Esophagus squamous epithelium (tissue), 4 donors: Measurements from ENCODE around the gene ICA1.

Source experiments
- CTCF ChIP-seq, 6 experiments: fragments of 450-650 bp in 4 of 6; fragments of 200-600 bp in 2 of 6; sonication (generic) in 2 of 6; IDR thresholded peaks; one replicate each; pipeline ENCODE4 v1.5.1; 2016 to 2019; ENCODE audit warnings: antibody characterized with exemption in 6 of 6, mild to moderate bottlenecking in 4 of 6, moderate library complexity in 4 of 6
- POLR2A ChIP-seq, 4 donors: fragments of 450-650 bp; IDR thresholded peaks; one replicate each; pipeline ENCODE4 v1.6.1; 2017; ENCODE audit warnings: antibody characterized with exemption in 4 of 4, mild to moderate bottlenecking in 4 of 4, moderate library complexity in 3 of 4

GRCh38 chr7:8089036-8089780 lies 172.8 kb downstream of the ICA1 start:
- TF ChIP-seq POLR2A (IDR thresholded peaks at IDR 0.05) (no peak), CTCF (IDR thresholded peaks at IDR 0.05) (no peak)
